HL-60 (cell line): ENCODE results near the gene PPP1R3C.

Experiments
- GABPA ChIP-seq: IDR thresholded peaks from 2 replicates; pipeline ENCODE4 v1.6.1; 2012; ENCODE audit warnings: low read depth
- POLR2AphosphoS5 ChIP-seq: IDR thresholded peaks from 2 replicates; pipeline ENCODE4 v1.6.1; 2012; ENCODE audit warnings: low read depth
- SPI1 ChIP-seq: IDR thresholded peaks from 2 replicates; pipeline ENCODE4 v1.6.1; 2012; ENCODE audit warnings: low read depth, mild to moderate bottlenecking, borderline replicate concordance
- TF ChIP-seq, protein P1 (sequence below): IDR thresholded peaks from one replicate; pipeline ENCODE4 v1.5.1; 2011; ENCODE audit warnings: low read length, control low read depth, inconsistent platforms; ENCODE audit not compliant: insufficient read depth
- TF ChIP-seq, protein P2 (sequence below): IDR thresholded peaks from 2 replicates; pipeline ENCODE4 v1.6.1; 2012; ENCODE audit warnings: low read depth; ENCODE audit not compliant: insufficient replicate concordance

GRCh38 chr10:91582153-91582554, 50.7 kb downstream of the PPP1R3C start:
- TF ChIP-seq, protein P1, sequence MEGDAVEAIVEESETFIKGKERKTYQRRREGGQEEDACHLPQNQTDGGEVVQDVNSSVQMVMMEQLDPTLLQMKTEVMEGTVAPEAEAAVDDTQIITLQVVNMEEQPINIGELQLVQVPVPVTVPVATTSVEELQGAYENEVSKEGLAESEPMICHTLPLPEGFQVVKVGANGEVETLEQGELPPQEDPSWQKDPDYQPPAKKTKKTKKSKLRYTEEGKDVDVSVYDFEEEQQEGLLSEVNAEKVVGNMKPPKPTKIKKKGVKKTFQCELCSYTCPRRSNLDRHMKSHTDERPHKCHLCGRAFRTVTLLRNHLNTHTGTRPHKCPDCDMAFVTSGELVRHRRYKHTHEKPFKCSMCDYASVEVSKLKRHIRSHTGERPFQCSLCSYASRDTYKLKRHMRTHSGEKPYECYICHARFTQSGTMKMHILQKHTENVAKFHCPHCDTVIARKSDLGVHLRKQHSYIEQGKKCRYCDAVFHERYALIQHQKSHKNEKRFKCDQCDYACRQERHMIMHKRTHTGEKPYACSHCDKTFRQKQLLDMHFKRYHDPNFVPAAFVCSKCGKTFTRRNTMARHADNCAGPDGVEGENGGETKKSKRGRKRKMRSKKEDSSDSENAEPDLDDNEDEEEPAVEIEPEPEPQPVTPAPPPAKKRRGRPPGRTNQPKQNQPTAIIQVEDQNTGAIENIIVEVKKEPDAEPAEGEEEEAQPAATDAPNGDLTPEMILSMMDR = no peak
- TF ChIP-seq, protein P2, sequence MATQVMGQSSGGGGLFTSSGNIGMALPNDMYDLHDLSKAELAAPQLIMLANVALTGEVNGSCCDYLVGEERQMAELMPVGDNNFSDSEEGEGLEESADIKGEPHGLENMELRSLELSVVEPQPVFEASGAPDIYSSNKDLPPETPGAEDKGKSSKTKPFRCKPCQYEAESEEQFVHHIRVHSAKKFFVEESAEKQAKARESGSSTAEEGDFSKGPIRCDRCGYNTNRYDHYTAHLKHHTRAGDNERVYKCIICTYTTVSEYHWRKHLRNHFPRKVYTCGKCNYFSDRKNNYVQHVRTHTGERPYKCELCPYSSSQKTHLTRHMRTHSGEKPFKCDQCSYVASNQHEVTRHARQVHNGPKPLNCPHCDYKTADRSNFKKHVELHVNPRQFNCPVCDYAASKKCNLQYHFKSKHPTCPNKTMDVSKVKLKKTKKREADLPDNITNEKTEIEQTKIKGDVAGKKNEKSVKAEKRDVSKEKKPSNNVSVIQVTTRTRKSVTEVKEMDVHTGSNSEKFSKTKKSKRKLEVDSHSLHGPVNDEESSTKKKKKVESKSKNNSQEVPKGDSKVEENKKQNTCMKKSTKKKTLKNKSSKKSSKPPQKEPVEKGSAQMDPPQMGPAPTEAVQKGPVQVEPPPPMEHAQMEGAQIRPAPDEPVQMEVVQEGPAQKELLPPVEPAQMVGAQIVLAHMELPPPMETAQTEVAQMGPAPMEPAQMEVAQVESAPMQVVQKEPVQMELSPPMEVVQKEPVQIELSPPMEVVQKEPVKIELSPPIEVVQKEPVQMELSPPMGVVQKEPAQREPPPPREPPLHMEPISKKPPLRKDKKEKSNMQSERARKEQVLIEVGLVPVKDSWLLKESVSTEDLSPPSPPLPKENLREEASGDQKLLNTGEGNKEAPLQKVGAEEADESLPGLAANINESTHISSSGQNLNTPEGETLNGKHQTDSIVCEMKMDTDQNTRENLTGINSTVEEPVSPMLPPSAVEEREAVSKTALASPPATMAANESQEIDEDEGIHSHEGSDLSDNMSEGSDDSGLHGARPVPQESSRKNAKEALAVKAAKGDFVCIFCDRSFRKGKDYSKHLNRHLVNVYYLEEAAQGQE = no peak
- no peak for TF ChIP-seq POLR2AphosphoS5
- no peak for TF ChIP-seq GABPA
- no peak for TF ChIP-seq SPI1
